ENCODE measurements around the gene DNAJB6. TPM values are rescaled to one million over a fixed set of nuclear protein-coding genes. Genes with fewer than 3 reads are reported as not detected.

The DNAJB6 gene
- total and polyA plus RNA-seq, 2 donors (not counting 3 experiments of a cell fraction or from before 2014, with no cell fraction given) = 69.6 to 135 TPM

GRCh38 chr7:157434231-157434630 is 97.4 kb downstream of the DNAJB6 start:
- Histone ChIP-seq H3K36me3 (ENCODE audit: control insufficient read depth in 2 of 2, extremely low read depth in 1 of 2, insufficient read depth in 2 of 2, low read length in 2 of 2) (no peaks in the 10 kb centered on the region), H3K27ac (ENCODE audit: insufficient read depth, low read depth, low read length) (no peak overlapping the region), H3K4me3 (replicated peaks in 1 of 3; ENCODE audit: insufficient read depth in 1 of 3, low read depth in 1 of 3, low read length in 3 of 3) (no peak overlapping the region), H3K9ac (replicated peaks; ENCODE audit: extremely low read depth, insufficient read depth, low read length) (no peak overlapping the region), H2AFZ (ENCODE audit: low read depth, low read length) (no peak overlapping the region), H3K4me1 (ENCODE audit: control insufficient read depth, extremely low read depth, insufficient read depth, low read length) (peaks cover 2% of the 10 kb centered on the region), H3K9me1 (replicated peaks; ENCODE audit: control insufficient read depth, extremely low read depth, insufficient read depth, low read length) (no peaks in the 10 kb centered on the region), H3K79me2 (ENCODE audit: control insufficient read depth, insufficient read depth, low read length) (no peaks in the 10 kb centered on the region), H3K27me3 (ENCODE audit: control insufficient read depth in 2 of 2, insufficient read depth in 2 of 2, low read length in 2 of 2) (no peaks in the 10 kb centered on the region), H3K4me2 (ENCODE audit: insufficient read depth, low read length) (no peak overlapping the region), H3K9me3 (replicated peaks; ENCODE audit: control insufficient read depth, insufficient read depth, low read length) (no peaks in the 10 kb centered on the region), H4K20me1 (replicated peaks; ENCODE audit: control insufficient read depth, extremely low read depth, insufficient read depth, low read length) (no peaks in the 10 kb centered on the region)
- POLR2A ChIA-PET = no interaction called here
- CTCF ChIA-PET = no interaction called here
- FAIRE-seq (no peak), DNase-seq (ENCODE audit: low read depth, low spot score) (no peak)
- no peak for TF ChIP-seq MAX (IDR thresholded peaks at IDR 0.05; ENCODE audit: insufficient read depth, insufficient read length)
- TF ChIP-seq, protein P1, sequence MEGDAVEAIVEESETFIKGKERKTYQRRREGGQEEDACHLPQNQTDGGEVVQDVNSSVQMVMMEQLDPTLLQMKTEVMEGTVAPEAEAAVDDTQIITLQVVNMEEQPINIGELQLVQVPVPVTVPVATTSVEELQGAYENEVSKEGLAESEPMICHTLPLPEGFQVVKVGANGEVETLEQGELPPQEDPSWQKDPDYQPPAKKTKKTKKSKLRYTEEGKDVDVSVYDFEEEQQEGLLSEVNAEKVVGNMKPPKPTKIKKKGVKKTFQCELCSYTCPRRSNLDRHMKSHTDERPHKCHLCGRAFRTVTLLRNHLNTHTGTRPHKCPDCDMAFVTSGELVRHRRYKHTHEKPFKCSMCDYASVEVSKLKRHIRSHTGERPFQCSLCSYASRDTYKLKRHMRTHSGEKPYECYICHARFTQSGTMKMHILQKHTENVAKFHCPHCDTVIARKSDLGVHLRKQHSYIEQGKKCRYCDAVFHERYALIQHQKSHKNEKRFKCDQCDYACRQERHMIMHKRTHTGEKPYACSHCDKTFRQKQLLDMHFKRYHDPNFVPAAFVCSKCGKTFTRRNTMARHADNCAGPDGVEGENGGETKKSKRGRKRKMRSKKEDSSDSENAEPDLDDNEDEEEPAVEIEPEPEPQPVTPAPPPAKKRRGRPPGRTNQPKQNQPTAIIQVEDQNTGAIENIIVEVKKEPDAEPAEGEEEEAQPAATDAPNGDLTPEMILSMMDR (IDR thresholded peaks at IDR 0.05; ENCODE audit: extremely low read depth in 1 of 2, insufficient read depth in 1 of 2, low read depth in 1 of 2, low read length in 2 of 2) = no peak
- dilution Hi-C loops (cut with MboI; ENCODE audit: extremely low pct_ligation_motif_present, low sequenced_read_pairs) = no loop called here
- no TSS peak for BruUV-seq (replicated peaks)
- intact Hi-C loops (cut with micrococcal nuclease) = loop anchor here (5.0 kb wide), 2 partner anchors 133 to 1213 kb away; no protein-coding TSS in a partner anchor

DNA sequence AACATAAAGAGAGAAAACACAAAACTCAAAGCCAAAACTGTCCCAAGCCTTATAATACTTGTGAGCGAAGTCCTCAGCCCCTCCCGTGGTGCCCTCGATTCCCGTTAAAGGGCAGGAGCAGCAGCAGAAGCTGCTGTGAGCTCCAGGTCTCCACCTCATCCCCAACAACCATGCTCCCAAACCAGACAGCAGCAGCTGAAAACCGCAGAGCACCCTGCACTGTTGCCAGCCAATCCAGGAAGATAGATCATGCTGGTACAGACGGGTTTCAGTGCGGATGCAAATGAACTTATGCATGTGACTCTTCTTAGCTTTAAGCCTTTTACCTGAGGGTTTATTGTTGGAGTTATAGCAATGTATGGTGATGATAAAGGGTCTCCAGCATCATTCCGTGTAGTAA is 97.9 kb downstream of the DNAJB6 start:
- Histone ChIP-seq H3K4me1 (ENCODE audit: control insufficient read depth, extremely low read depth, insufficient read depth, low read length) (peaks cover 2% of the 10 kb centered on the region), H3K36me3 (ENCODE audit: control insufficient read depth in 2 of 2, extremely low read depth in 1 of 2, insufficient read depth in 2 of 2, low read length in 2 of 2) (no peaks in the 10 kb centered on the region), H3K4me2 (ENCODE audit: insufficient read depth, low read length) (no peak overlapping the region), H3K79me2 (ENCODE audit: control insufficient read depth, insufficient read depth, low read length) (no peaks in the 10 kb centered on the region), H3K9me3 (replicated peaks; ENCODE audit: control insufficient read depth, insufficient read depth, low read length) (no peaks in the 10 kb centered on the region), H3K9ac (replicated peaks; ENCODE audit: extremely low read depth, insufficient read depth, low read length) (no peak overlapping the region), H4K20me1 (replicated peaks; ENCODE audit: control insufficient read depth, extremely low read depth, insufficient read depth, low read length) (no peaks in the 10 kb centered on the region), H3K27me3 (ENCODE audit: control insufficient read depth in 2 of 2, insufficient read depth in 2 of 2, low read length in 2 of 2) (no peaks in the 10 kb centered on the region), H2AFZ (ENCODE audit: low read depth, low read length) (no peak overlapping the region), H3K27ac (ENCODE audit: insufficient read depth, low read depth, low read length) (no peak overlapping the region), H3K4me3 (replicated peaks in 1 of 3; ENCODE audit: insufficient read depth in 1 of 3, low read depth in 1 of 3, low read length in 3 of 3) (no peak overlapping the region), H3K9me1 (replicated peaks; ENCODE audit: control insufficient read depth, extremely low read depth, insufficient read depth, low read length) (no peaks in the 10 kb centered on the region)
- no peak for TF ChIP-seq EZH2 (IDR thresholded peaks at IDR 0.05; ENCODE audit: borderline replicate concordance, low read depth, low read length, severe bottlenecking)
- no peak for TF ChIP-seq JUN (IDR thresholded peaks at IDR 0.05; ENCODE audit: borderline replicate concordance, insufficient read depth, insufficient read length, low read depth)
- TF ChIP-seq, protein P1 (IDR thresholded peaks at IDR 0.05; ENCODE audit: extremely low read depth in 1 of 2, insufficient read depth in 1 of 2, low read depth in 1 of 2, low read length in 2 of 2) = no peak
- no peak for TF ChIP-seq MYC (IDR thresholded peaks at IDR 0.05; ENCODE audit: low read depth, low read length)
- no peak for TF ChIP-seq POLR2A (IDR thresholded peaks at IDR 0.05; ENCODE audit: low read depth, low read length)
- no peak for TF ChIP-seq POLR2AphosphoS5 (IDR thresholded peaks at IDR 0.05; ENCODE audit: insufficient read depth, low read depth, low read length)
- TF ChIP-seq FOS (IDR thresholded peaks at IDR 0.05; ENCODE audit: borderline replicate concordance, insufficient read depth, low read length) = no peak
- TF ChIP-seq MAX (IDR thresholded peaks at IDR 0.05; ENCODE audit: insufficient read depth, insufficient read length) = no peak
- no peak for TF ChIP-seq GATA2 (IDR thresholded peaks at IDR 0.05; ENCODE audit: insufficient read depth, insufficient read length, low read depth, low read length)
- DNase-seq (ENCODE audit: low read depth, low spot score) (no peak), FAIRE-seq (no peak)
- no TSS peak for BruUV-seq (replicated peaks)
- POLR2A ChIA-PET = no interaction called here
- dilution Hi-C loops (cut with MboI; ENCODE audit: extremely low pct_ligation_motif_present, low sequenced_read_pairs) = no loop called here
- intact Hi-C loops (cut with micrococcal nuclease) = loop anchor here (5.0 kb wide), 2 partner anchors 133 to 1213 kb away; no protein-coding TSS in a partner anchor
- CTCF ChIA-PET = no interaction called here
